Mucosa of descending colon (tissue), 3 donors: ENCODE results near the gene GSE1. TPM values are rescaled to one million over a fixed set of nuclear protein-coding genes. Genes with fewer than 3 reads are reported as not detected.
A peak's percentile ranks its signal among the peaks of the same experiment; 100 is the strongest.

Experiments
- ATAC-seq: fragments of 200-7000 bp; cut with Tn5 transposase; one replicate; pipeline ENCODE4 v1.9.1; 2020; ENCODE audit warnings: mild to moderate bottlenecking, moderate library complexity
- DNase-seq, 3 donors: peaks; one replicate each; pipeline ENCODE4 v3.0.0-alpha.2; 2020
- H3K36me3 ChIP-seq: fragments of 200-600 bp; one replicate; pipeline ENCODE4 v1.8.0; 2021; ENCODE audit warnings: low read depth, mild to moderate bottlenecking
- H3K4me1 ChIP-seq: fragments of 200-600 bp; one replicate; pipeline ENCODE4 v1.8.0; 2021; ENCODE audit warnings: low read depth, mild to moderate bottlenecking
- H3K4me3 ChIP-seq: fragments of 200-600 bp; one replicate; pipeline ENCODE4 v1.8.0; 2021; ENCODE audit warnings: mild to moderate bottlenecking
- H3K9me3 ChIP-seq: fragments of 200-600 bp; one replicate; pipeline ENCODE4 v1.8.0; 2021; ENCODE audit warnings: mild to moderate bottlenecking
- CTCF ChIP-seq: fragments of 200-600 bp; IDR thresholded peaks from one replicate; pipeline ENCODE4 v1.8.0; 2022; ENCODE audit warnings: antibody characterized with exemption, mild to moderate bottlenecking
- intact Hi-C, 2 donors: fragments of 100-400 bp; cut with DNase I in 1 of 2; cut with micrococcal nuclease in 1 of 2; formaldehyde crosslinking; loops; one replicate each; pipeline versions ENCODE4 v1.11.0 to v1.11.1; 2022; cut with DNase I, micrococcal nuclease
- total RNA-seq, 3 donors: library from RNA; stranded (reverse); fragmentation: NEBNext Ultra II Directional in 2 of 3; extraction: Animal tissue kit (Norgen Biotek cat#: 25700) in 2 of 3; gene quantifications; one replicate each; pipeline versions ENCODE4 v1.2.1 to v1.2.4, GENCODE V29; 2021 to 2023
- donor health status: DM: no; HTN: no; CAD: no; lungs with moderate emphysema.
- donor health status: DM: no; HTN: no; CAD: no.
- donor health status: DM: no; HTN: yes; CAD: no.

Gene GSE1
- total RNA-seq, 3 donors from 2014 or later = 107 to 122 (median 107) TPM

GRCh38 chr16:85698935-85699558, 85.9 kb downstream of the GSE1 start:
- Histone ChIP-seq H3K36me3 (no peaks in the 10 kb centered on the region), H3K4me3 (no peak overlapping the region), H3K4me1 (no peaks in the 10 kb centered on the region), H3K9me3 (no peaks in the 10 kb centered on the region)
- intact Hi-C loops = no loop called here
- DNase-seq (peak in 1 of 3 donors; percentile 25), ATAC-seq (no peak)
- no peak for TF ChIP-seq CTCF

GRCh38 chr16:85699628-85700027, 86.5 kb downstream of the GSE1 start:
- DNase-seq (peak in 1 of 3 donors; percentile 3), ATAC-seq (no peak)
- H3K9me3 ChIP-seq = no peaks in the 10 kb centered on the region
- H3K36me3 ChIP-seq = no peaks in the 10 kb centered on the region
- no peak for TF ChIP-seq CTCF
- H3K4me3 ChIP-seq = no peak overlapping the region
- intact Hi-C loops = no loop called here
- H3K4me1 ChIP-seq = no peaks in the 10 kb centered on the region

GRCh38 chr16:85704011-85704410, 90.9 kb downstream of the GSE1 start:
- TF ChIP-seq CTCF = no peak
- ATAC-seq (no peak), DNase-seq (no peak)
- H3K4me1 ChIP-seq = no peaks in the 10 kb centered on the region
- H3K4me3 ChIP-seq = no peak overlapping the region
- intact Hi-C loops = no loop called here
- H3K36me3 ChIP-seq = no peaks in the 10 kb centered on the region
- H3K9me3 ChIP-seq = no peaks in the 10 kb centered on the region

- DNase-seq (no peak), ATAC-seq (no peak)
- Histone ChIP-seq H3K36me3 (no peaks in the 10 kb centered on the region), H3K4me3 (no peak overlapping the region), H3K4me1 (no peaks in the 10 kb centered on the region), H3K9me3 (no peaks in the 10 kb centered on the region)
- no peak for TF ChIP-seq CTCF
- intact Hi-C loops = no loop called here
Measured at GRCh38 chr16:85704900-85705846, 92.1 kb downstream of the GSE1 start.

- ATAC-seq (no peak), DNase-seq (no peak)
- intact Hi-C loops = no loop called here
- H3K9me3 ChIP-seq = no peaks in the 10 kb centered on the region
- no peak overlapping the region for H3K4me3 ChIP-seq
- no peak for TF ChIP-seq CTCF
- no peaks in the 10 kb centered on the region for H3K36me3 ChIP-seq
- H3K4me1 ChIP-seq = no peaks in the 10 kb centered on the region
Measured at GRCh38 chr16:85706449-85707034, 93.4 kb downstream of the GSE1 start.
